OCI-LY7 (cell line): ENCODE measurements around the gene ANKS1B.

ENCODE experiments used
- CTCF ChIP-seq: fragments of 200-600 bp; sonication (generic); conservative IDR thresholded peaks from 2 replicates; pipeline ENCODE4 v1.5.1; 2014; ENCODE audit warnings: mild to moderate bottlenecking, antibody characterized with exemption, low read length, moderate library complexity, mixed read lengths
- EZH2phosphoT487 ChIP-seq: fragments of 200-600 bp; sonication (generic); IDR thresholded peaks from 2 replicates; pipeline ENCODE4 v1.6.1; 2018; ENCODE audit warnings: low read depth, borderline replicate concordance, mild to moderate bottlenecking, mixed run types, antibody characterized with exemption, low read length, moderate library complexity, mixed read lengths

- TF ChIP-seq CTCF: no peak
- TF ChIP-seq EZH2phosphoT487: no peak
Observed at GRCh38 chr12:99054601-99055128, 930.1 kb downstream of the ANKS1B start.
